HL-60/S4 treated with phorbol 12-myristate 13-acetate at 8.2 ng/mL for 4 days and 3 days (cell line): ENCODE data around the gene CYP2D6.
"Not testable (repeated sequence)": the region's sequence is repeated elsewhere in the genome, so short reads cannot be mapped to it uniquely, and the experiment has no call there.

ENCODE experiments used
- in situ Hi-C: fragments of 300-500 bp; cut with MboI; formaldehyde crosslinking; loops from 2 replicates; pipeline ENCODE4 v1.15.0; 2022; ENCODE audit warnings: low sequenced_read_pairs

The CYP2D6 gene

DNA sequence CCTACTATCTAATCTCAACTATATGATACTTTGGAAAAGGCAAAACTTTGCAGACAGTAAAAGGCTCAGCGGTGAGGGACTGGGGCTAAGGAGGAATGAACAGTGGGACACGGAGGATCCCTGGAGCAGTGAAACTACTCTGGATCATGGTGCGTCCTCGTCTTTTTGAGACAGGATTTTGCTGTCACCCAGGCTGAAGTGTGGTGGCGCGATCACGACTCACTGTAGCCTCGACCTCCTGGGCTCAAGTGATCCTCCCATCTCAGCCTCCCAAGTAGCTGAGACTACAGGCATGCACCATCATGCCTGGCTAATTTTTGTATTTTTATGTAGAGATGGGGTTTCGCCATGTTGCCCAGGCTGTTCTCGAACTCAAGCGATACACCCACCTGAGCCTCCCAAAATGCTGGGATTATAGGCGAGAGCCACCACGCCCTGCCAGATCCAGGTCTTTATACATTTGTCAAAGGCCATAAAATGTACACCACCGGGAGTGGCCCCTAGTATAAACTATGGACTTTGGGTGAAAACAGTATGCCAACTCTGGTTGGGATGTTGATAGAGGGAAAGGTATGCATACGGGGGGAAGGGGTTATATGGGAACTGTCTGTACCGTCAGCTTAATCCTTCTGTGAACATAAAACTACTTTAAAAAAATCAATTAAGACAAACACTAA is 28.0 kb upstream of the CYP2D6 start:
- in situ Hi-C loops, result no loop called here

DNA sequence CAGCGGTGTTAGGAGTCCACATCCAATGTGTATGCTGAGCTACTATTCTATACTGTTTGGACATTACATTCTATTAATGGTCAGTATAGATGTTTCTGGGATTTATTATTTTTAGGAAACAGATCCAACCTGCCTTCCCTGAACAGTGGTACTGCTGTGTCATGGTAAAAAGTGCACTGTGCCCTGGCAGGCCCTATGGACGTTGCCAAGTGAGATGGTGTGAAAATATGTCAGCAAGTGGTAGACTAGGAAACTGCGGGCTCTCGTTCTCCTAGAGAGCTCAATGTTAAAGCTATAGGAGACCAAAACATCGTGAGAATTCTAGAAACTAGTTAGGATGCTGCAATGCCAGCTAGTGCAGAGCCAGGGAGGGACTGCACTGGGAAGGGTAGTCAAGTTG is 26.0 kb upstream of the CYP2D6 start:
- in situ Hi-C loops, result no loop called here

DNA sequence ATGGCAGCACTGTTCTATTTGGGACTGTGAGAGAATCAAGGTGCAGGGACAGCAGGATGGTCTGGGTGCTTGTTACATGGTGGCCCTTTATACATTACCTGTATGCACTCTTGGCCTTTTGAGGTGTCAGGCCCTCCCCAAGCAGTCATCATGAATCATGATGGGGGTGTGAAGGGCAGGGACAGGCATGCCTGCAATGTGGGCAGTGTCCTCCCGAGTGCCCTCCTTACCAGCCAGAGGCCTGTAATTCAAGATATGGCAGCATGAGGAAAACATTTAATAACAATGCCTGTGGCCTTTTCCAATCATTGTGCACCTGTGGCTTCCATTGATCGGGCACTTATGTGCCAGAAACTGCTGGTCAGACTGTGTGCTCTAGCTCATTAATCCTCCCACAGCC is 25.5 kb upstream of the CYP2D6 start:
- in situ Hi-C loops, result no loop called here

DNA sequence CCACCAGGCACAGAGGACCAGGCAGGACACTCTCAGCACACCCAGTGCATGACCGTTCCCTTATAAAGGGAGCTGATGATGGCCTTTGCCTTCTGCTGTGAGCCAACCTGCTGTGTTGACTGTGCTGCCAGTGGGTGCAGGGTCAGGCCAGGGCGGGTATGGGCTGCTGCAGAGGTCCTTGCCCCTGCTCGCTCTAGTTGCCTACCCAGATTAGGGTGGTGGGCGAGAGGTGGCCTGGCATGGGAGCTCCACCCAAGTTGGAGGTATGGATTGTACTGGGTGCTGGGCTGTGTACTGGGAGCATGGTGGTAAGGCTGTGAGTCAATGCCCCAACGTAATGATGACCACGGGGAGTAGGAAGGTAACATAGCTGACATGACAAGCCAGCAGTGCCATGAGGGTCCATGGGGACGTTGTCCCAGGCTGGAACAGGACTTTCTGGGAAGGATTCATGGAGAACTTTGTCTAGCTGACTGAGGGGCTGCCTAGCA is 24.5 kb upstream of the CYP2D6 start:
- in situ Hi-C loops, result no loop called here

DNA sequence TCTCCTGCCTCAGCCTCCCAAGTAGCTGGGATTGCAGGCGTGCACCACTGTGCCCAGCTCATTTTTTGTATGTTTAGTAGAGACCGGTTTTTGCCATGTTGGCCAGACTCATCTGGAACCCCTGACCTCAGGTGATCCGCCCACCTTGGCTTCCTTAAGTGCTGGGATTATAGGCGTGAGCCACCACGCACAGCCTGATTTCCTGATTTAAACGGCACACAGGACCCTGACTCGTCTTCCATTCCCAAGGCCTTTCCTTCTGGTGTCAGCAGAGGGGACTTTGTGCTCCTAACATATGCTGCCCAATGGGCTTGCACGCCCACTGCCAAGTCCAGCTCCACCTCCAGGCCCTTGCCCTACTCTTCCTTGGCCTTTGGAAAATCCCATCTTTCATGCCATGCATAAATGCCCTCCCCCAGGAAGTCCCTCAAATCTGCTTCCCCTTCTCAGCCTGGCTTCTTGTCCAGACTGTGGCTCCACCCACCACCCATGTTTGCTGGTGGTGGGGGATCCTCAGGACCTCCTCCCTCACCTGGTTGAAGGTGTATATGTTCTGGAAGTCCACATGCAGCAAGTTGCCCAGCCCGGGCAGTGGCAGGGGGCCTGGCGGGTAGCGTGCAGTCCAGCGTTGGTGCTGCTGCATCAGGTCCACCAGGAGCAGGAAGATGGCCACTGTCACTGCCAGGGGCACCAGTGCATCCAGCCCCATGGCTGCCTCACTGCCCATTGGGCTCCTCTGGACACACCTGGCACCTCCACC is 23.9 kb upstream of the CYP2D6 start:
- in situ Hi-C loops, result no loop called here

DNA sequence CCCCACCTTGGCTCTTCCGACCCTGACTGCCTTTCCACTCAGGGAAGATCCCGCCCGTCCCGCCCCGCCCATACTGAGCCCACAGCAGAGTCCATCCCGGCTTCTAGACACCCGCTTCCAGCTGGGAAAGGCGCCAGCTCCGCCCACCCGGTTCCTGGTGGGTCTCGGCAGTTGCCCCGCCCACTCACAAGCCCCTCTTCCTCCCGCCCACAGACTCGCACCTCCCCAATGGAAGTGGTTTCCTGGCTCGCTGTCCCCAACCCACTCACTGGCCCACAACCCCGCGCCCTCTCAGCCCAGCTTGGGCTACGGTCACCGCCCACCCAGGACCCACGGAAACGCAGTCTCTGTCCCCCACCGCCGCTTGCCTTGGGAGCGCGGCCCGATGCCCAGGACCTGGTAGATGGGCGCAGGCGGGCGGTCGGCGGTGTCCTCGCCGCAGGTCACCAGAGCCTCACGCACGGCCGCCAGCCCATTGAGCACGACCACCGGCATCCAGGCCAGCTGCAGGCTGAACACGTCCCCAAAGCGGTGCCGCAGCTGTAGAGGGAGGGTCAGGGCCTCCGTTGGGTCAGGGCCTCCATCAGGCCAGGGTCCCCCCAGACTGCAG is 22.2 kb upstream of the CYP2D6 start:
- in situ Hi-C loops, result no loop called here

DNA sequence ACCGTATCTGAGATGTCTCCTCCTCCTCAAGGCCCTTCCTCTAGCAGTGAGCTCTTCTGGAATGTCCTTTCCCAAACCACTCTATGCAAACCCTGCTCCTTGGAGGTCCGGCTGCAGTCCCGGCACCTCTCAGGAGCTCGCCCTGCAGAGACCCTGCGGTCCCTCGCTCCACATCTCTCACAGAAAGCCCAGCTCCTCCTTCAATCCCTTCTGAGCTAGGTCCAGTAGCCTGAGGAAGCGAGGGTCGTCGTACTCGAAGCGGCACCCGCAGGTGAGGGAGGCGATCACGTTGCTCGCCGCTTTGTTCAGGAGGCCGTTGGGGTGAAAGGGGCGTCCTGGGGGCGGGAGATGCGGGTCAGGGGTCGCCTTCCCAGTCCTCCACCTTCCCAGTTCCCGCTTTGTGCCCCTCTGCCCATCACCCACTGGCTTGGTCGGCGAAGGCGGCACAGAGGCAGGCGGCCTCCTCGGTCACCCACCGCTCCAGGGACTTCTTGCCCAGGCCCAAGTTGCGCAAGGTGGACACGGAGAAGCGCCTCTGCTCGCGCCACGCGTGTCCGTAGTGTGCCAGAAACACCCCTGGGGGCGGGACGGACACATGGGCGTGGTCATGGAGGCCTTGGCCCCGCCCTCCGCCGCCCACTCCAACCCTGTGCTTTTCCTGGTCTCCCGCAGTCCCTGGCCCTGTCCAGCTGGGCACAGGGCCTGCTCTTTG is 21.5 kb upstream of the CYP2D6 start:
- in situ Hi-C loops, result no loop called here

DNA sequence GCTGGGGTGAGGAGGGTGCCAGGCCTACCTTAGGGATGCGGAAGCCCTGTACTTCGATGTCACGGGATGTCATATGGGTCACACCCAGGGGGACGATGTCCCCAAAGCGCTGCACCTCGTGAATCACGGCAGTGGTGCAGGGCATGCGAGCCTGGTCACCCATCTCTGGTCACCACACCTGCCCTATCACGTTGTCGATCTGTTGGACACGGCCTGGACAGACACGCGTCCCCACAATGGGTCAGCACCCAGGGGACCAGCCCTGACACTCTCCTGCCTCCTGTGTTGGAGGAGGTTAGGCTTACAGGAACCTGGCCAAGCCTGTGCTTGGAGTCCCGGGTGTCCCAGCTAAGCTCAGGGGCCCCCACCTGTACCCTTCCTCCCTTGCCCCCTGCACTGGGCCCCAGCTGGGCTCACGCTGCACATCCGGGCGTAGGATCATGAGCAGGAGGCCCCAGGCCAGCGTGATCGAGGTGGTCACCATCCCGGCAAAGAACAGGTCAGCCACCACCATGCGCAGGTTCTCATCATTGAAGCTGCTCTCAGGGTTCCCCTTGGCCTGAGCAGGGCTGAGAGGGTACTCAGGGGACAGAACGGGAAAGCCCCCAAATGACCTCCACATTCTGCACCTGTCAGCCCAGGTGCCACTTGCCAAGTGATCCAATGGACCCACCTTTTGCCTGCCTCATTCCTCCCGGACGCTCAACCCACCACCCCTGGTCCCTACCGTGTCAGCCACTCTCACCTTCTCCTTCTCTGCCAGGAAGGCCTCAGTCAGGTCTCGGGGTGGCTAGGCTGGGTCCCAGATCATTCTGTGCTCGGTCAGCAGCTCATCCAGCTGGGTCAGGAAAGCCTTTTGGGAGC is 20.3 kb upstream of the CYP2D6 start:
- in situ Hi-C loops, result no loop called here

DNA sequence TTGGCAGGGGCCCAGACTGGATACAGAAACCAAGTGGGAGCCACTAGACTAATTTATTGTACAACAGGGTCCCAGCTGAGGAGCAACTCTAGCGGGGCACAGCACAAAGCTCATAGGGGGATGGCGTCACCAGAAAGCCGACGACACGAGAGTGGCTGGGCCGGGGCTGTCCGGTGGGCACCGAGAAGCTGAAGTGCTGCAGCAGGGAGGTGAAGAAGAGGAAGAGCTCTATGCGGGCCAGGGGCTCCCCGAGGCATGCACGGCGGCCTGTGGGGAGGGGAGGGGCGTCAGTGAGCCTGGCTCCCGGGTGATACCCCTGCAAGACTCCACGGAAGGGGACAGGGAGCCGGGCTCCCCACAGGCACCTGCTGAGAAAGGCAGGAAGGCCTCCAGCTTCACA is 19.2 kb upstream of the CYP2D6 start:
- in situ Hi-C loops, result not testable (repeated sequence)

DNA sequence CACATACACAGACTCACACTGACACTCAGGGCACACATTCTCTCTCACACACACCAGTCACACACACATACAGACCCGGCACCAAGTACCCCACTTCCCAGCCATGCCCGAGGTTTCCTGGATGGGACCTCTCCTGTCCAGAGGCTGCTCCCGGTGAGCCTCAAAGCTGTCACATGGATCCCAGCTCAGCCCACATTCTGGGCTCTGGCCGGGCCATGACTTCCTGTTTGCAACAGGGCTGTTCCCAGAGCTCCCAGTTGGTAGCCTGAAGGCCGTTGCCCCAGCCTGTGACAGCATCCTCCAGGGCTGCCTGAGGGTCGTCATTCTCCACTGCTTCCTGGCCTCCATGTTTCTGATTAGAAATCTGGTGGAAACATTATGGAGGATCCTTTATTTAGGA is 14.6 kb upstream of the CYP2D6 start:
- in situ Hi-C loops, result no loop called here

DNA sequence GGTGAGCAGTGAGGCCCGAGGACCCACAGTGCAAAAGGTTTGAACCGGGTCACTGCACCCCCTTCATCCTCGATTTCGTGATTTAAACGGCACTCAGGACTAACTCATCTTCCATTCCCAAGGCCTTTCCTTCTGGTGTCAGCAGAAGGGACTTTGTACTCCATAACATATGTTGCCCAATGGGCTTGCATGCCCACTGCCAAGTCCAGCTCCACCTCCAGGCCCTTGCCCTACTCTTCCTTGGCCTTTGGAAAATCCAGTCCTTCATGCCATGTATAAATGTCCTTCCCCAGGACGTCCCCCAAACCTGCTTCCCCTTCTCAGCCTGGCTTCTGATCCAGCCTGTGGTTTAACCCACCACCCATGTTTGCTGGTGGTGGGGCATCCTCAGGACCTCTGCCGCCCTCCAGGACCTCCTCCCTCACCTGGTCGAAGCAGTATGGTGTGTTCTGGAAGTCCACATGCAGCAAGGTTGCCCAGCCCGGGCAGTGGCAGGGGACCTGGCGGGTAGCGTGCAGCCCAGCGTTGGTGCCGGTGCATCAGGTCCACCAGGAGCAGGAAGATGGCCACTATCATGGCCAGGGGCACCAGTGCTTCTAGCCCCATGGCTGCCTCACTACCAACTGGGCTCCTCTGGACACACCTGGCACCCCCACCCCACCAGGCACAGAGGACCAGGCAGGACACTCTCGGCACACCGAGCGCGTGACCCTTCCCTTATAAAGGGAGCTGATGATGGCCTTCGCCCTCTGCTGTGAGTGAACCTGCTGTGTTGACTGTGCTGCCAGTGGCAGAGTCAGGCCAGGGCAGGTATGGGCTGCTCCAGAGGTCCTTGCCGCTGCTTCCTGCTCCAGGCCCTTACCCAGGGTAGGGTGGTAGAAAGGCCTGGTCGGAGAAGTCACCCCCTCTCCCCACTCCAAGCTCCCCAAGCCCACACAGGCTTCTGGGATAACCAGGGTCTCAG is 13.5 kb upstream of the CYP2D6 start:
- in situ Hi-C loops, result not testable (repeated sequence)

DNA sequence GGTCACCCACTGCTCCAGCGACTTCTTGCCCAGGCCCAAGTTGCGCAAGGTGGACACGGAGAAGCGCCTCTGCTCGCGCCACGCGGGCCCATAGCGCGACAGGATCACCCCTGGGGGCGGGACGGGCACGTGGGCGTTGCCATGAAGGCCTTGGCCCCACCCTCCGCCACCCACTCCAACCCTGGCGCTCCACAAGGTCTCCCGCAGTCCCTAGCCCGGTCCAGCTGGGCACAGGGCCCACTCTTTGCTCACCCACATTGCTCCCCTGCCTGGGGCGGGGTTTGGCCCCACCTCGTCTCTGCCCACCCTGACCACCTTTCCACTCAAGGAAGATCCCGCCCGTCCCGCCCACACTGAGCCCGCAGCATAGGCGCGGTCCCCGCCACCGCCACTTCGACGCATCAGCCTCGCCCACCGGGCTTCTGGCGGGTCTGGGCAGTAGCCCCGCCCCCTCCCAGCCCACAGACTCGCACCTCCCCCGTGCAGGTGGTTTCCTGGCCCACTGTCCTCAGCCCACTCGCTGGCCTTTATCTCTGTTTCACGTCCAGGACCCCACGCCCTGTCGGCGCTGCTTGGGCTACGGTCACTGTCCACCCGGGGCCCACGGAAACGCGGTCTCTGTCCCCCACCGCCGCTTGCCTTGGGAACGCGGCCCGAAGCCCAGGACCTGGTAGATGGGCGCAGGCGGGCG is 12.3 kb upstream of the CYP2D6 start:
- in situ Hi-C loops, result no loop called here

DNA sequence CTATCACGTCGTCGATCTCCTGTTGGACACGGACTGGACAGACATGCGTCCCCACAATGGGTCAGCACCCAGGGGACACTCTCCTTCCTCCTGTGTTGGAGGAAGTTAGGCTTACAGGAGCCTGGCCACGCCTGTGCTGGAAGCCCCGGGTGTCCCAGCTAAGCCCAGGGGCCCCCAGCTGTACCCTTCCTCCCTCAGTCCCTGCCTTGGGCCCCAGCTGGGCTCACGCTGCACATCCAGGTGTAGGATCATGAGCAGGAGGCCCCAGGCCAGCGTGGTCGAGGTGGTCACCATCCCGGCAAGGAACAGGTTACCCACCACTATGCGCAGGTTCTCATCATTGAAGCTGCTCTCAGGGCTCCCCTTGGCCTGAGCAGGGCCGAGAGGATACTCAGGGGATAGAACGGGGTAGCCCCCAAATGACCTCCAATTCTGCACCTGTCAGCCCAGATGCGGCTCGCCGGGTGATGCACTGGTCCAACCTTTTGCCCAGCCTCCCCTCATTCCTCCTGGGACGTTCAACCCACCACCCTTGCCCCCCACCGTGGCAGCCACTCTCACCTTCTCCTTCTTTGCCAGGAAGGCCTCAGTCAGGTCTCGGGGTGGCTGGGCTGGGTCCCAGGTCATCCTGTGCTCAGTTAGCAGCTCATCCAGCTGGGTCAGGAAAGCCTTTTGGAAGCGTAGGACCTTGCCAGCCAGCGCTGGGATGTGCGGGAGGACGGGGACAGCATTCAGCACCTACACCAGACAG is 10.9 kb upstream of the CYP2D6 start:
- in situ Hi-C loops, result not testable (repeated sequence)

DNA sequence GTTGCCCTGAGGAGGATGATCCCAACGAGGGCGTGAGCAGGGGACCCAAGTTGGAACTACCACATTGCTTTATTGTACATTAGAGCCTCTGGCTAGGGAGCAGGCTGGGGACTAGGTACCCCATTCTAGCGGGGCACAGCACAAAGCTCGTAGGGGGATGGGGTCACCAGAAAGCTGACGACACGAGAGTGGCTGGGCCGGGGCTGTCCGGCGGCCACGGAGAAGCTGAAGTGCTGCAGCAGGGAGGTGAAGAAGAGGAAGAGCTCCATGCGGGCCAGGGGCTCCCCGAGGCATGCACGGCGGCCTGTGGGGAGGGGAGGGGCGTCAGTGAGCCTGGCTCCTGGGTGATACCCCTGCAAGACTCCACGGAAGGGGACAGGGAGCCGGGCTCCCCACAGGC is 9.5 kb upstream of the CYP2D6 start:
- in situ Hi-C loops, result not testable (repeated sequence)

DNA sequence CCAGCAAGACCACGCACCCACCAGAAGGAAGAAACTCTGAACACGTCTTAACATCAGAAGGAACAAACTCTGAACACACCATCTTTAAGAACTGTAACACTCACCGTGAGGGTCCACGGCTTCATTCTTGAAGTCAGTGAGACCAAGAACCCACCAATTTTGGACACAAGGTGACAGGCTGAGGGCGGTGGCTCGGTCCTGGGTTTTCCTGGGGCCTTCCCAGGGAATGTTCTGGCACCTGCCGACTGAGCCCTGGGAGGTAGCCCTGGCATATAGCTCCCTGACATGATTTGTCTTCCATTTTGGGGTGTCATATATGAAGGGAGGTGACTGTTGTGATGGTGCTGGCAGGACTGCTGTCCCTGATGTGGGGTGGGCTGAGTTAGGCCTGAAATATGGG is 8.9 kb upstream of the CYP2D6 start:
- in situ Hi-C loops, result not testable (repeated sequence)

DNA sequence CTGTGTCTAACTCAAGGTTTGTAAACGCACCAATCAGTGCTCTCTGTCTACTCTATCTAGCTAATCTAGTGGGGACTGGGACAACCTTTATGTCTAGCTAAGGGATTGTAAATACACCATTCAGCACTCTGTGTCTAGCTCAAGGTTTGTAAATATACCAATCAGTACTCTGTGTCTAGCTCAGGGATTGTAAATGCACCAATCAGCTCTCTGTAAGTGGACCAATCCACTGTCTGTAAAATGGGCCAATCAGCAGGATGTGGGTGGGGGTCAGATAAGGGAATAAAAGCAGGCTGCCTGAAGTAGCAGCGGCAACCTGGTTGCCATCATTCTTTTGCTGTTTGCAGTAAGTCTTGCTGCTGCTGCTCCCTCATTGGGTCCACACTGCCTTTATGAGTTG is 8.4 kb upstream of the CYP2D6 start:
- in situ Hi-C loops, result no loop called here

DNA sequence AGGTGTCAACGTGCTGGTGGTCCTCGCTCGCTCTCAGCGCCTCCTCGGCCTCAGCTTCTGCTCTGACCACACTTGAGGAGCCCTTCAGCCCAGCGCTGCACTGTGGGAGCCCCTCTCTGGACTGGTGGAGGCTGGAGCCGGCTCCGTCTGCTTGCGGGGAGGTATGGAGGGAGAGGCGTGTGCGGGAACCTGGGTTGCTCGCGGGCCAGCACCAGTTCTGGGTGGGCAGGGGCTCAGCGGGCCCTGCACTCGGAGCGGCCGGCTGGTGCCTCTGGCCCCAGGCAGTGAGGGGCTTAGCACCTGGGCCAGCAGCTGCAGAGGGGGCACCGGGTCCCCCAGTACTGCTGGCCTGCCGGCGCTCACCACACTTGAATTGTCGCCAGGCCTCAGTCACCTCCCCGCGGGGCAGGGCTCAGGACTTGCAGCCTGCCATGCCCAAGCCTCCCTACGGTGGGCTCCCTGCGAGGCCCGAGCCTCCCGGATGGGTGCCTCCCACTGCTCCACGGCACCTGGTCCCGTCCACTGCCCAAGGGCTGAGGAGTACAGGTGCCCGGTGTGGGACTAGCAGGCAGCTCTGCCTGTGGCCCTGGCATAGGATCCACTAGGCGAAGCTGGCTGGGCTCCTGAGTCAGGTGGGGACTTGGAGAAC is 7.6 kb upstream of the CYP2D6 start:
- in situ Hi-C loops, result no loop called here

DNA sequence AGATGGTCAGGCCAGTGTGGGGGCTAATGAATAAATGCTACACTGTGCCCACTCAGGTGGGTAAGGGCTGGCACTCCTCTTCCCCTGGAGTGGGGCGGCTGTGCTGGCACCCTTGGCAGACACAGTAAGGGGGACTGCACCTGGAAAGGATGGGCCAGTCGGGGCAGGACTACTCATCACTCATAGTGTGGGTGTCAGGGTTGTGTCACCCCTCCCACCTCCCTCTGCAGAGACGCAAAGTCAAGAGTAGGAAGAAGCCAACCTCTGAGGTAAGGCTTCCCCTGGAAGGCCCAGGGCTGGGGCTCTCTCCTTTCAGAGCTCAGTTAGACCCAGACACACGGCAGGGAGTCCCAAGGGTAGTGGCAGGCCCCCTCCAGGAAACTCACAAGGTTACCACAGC is 5.1 kb upstream of the CYP2D6 start:
- in situ Hi-C loops, result not testable (repeated sequence)
